HPDE6-E6E7 (cell line): ENCODE measurements around the gene TAPBPL.
"Not testable (repeated sequence)": the region's sequence is repeated elsewhere in the genome, so short reads cannot be mapped to it uniquely, and the experiment has no call there.

Experiments
- DNase-seq: peaks from one replicate; pipeline ENCODE4 v3.0.0; 2011; ENCODE audit warnings: missing footprints; ENCODE audit errors: extremely low spot score

Gene TAPBPL

DNA sequence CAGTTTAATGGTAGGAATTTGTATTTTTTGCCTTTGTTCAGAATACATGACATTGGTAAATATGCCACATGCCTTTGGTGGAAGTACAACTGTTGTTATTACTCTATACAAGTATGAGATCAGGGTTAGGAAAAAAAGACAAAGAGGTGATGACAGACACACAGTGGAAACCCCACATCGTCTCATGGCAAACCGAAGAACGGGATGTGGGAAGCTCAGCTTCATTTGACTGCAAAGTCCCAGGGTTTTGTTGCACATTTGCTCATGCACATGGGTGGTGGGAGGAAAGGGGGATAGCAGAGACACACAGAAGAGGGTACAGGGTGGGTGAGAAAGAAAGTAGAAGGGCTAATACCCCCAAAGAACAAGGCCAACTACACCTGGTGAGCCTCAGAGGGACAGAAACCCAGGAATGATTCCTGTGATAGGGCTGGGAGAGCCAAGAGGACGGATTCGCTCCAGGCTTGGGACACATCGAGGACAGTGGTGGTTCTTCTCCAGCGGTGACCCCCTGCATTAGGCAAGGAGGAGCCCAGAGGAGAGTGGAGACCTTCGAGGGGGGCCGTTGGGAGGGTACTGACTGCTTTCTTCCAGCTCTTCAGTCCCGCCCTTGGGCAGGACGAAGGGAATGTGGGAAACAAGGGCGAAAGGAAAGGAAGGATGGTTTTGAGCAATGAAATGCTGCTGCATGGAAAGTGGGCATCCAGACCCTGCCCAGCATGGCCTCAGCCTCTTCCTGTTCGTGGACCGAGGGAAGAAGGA is 10.6 kb downstream of the TAPBPL start:
- DNase-seq = no peak

DNA sequence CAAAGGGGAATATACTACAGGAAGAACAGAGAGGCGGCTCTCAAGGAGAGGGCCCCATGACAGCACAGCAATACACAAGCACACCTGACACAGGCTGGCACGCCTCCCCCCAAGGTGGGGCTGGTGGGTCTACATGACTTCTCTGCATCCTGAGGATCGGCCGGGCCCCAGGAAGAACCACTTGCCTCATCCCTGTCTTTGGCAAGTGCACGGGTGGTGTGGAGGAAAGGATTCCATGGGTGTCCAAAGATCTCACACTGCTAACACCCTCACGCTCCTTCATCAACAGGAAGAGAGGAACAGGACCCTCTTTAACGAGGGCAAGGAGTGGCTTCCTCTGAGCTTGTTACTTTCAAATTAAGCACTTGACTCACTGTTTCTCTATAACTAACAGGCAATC is 11.4 kb downstream of the TAPBPL start:
- no peak for DNase-seq

DNA sequence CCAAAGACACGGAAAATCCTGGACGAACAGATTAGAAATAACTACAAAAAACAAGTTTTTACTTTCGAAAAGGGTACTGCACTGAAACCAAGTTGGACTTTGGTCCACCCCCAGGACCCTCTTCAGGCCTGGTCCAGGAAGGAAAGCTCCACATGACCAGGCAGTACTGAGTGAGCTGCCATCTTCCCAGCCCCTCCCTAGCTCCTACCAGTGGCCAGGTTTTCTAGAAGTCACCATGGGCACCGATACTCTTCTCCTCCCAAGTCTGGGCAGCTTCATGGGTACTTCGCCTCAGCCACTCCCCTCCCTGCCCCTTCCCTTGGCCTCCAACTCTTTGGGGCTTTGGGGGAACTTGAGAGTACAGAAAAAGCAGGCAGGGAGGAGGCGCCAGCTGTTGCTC is 12.0 kb downstream of the TAPBPL start:
- DNase-seq = no peak

DNA sequence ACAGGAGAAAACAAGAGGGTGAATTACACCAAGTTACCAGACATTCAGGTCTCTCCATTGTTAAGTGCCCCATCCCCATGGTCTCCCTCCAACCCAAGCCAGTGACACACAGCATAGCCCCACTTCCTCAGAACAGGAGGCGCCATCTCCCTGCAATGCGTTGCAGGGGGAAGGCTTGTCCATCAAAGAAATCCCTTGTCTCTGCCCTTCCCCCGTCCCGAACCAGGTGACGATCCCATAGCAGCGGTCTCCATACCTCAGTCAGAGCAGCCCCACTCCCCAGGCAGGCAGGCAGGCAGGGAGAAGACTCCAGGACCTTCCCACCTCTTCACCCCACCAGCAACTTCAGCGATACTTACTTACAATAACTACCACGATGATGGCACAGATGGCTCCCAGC is 12.7 kb downstream of the TAPBPL start:
- DNase-seq = no peak

DNA sequence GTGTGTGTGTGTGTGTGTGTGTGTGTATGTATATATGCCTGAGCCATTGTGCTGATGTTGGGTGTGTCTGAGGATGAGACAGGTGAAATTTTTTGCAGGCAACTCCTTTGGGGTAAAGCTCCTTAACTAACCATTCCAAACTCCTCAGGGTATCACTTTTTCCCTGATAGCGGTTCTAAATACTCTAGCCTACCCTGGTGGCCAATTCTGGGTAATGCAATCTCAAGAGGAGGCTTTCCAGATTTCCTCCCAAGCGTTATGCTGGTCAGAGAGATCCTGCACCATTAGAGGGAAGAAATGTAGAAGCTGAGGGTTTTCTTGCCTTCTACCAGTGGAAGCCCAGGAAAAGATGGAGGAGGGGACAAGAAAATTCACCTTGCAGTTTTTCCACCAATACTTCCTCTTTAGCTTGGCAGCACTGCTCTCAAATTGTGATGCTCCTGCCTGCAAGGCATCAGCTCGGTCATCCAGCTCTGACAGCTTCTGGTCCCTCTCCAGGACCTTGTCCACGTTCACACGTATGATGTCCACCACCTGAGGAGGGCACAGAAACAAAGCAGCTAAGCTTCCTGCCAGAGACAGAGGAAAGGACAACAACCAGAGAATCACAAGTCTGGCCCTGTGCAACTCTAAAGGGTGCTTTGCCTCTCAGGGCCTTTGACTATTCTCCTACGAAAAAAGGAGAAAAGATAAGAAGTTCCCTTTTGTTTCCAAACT is 13.8 kb downstream of the TAPBPL start:
- DNase-seq = peak; percentile 53

DNA sequence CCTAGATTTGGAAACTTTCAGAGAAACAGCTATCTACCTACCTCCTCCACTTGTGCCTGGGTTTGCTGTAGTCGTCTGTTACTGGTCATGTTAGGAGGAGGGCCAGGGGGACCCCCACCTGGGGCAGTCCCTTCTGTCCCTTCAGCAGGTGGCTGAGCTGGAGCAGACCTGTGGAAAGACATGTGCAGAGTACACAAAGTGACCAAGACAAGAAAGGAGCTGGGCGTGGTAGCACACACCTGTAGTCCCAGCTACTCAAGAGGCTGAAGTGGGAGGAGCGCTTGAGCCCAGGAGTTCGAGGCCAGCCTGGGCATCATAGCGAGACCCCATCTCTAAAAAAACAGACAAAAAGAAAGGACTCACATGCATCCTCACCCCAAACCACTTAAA is 14.3 kb downstream of the TAPBPL start:
- DNase-seq = no peak

DNA sequence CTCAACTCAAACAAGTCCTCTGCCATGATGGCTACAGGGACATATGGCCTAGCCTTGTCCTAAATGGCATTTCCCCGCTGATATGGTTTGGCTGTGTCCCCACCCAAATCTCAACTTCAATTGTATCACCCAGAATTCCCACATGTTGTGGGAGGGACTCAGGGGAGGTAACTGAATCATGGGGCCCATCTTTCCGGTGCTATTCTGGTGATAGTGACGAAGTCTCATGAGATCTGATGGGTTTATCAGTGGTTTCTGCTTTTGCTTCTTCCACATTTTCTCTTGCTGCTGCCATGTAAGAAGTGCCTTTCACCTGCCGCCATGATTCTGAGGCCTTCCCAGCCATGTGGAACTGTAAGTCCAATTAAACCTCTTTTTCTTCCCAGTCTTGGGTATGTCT is 14.9 kb downstream of the TAPBPL start:
- DNase-seq = not testable (repeated sequence)

DNA sequence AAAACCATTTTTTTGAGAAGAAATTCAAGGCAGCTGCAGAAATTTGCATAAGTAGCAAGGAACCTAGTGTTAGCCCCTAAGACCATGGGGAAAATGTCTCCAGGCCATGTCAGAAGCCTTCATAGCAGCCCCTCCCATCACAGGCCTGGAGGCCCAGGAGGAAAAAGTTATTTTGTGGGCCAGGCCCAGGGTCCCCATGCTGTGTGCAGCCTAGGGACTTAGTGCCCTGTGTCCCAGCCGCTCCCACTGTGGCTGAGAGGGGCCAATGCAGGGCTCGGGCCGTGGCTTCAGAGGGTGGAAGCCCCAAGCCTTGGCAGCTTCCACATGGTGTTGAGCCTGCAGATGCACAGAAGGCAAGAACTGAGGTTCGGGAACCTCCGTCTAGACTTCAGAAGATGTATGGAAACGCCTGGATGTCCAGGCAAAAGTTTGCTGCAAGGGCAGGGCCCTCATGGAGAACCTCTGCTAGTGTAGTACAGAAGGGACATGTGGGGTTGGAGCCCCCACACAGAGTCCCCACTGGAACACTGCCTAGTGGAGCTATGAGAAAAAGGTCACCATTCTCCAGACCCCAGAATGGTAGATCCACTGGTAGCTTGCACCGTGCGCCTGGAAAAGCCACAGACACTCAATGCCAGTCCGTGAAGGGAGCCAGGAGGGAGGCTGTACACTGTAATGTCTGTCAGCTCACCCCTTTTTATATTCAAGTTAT is 15.9 kb downstream of the TAPBPL start:
- not testable (repeated sequence) for DNase-seq

DNA sequence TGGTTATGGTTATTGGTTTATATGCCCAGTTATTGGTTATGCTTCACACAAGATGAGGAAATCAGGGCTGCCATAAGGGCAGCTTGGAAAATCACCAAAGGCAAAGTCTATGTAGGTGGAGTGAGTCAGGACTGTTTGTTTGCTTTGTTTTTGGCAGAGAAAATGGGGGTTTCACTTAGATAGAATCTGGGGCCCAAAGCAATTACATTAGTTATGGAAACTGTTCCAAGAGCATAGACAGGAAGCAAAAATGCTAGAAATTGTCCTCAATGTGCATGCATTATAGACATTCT is 16.4 kb downstream of the TAPBPL start:
- DNase-seq = no peak

DNA sequence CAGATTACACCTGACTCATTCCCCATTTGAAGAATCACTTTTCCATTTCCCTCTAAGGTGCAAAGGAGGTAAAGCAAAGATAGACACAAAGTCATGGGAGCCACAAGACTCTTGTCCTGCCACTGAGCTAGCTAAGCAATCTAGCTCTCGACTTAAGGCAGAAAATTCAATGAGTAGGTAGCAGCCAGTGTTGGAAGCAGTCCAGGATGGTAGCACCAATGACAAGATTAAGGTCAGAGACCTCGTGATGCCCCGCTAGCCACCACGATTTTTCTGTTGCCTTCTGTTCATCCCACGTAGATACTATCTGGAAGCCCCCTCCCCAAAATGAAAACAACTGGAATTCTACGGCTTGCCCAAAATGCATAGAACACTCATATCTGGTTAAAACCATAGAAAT is 17.2 kb downstream of the TAPBPL start:
- DNase-seq = no peak

DNA sequence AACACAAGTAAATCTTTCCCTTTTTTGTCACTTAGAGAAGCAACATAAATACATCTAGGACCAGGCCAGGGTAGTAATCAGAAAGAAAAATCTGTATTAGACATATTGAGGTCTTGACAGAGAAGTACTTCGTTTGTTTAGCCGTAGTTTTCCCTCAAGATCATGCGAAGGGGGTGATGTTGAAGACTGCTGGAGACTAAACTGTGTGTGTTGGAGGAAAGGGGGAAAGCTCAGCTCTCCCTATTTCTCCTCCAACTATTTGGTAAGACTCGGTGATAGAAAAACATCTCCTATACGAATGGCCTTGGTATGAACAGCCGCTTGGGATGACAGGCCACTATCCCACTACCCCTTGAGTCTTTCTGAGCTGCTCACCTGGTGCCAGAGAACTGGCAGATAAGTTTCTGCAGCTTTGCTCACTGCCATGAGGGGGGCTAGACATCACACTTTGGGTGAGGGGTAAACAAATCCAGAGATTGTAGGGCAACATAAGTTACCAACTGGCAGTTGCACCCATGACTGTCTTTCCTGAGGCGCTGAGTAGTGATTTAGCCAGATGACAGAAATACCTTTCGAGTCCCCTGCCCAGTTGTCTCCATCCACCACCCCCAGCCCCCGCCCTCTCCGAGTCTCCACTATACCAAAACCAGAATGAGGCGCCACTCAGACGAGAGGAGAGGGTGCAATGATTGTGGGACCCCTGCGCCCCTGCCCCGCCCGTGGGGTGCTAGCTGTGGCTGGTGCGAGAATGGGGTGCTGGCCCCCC is 17.9 kb downstream of the TAPBPL start:
- DNase-seq = no peak

DNA sequence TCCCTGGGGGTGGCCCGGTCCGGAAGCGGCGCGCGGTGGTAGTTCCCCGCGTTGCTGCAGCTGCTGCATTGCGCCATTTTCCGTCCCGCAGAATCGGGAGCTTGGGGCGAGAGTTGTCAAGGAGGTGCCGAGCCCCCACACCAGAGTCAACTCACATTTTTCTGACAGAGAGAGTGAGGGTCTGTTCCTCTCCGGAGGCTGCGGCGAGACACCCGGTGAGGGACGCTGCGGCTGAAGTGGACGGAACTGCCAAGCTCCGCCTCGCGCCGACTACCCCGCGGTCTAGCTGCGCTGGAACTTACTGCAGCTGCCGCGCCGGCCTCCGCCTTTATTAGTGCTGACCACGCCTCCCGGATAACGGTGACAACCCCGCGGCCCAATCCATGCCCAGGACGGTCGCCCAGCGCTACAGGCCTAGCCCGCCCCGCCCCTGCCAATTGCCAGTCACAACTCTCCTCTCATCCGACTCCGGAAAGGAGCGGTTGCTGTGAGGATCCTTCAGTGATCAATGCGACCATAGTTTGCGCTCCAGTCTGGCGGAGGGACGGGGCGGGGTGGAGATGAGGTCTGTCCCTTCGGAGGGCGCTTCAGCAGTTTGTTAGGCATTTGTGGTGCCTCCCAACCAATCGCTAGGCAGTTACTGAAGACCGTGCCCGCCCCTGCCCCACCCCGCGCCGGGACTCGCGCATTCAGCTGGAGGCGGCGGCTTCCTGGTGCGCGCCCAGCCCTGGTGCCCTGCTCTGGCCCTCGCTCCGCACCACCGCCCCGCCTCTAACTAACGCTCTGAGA is 18.7 kb downstream of the TAPBPL start, which contains the start of gene VAMP1:
Gene VAMP1, minus strand, starts transcription at position 303 of the 789 bp plus-strand sequence. Its CDS starts 146 bp downstream, at position 157.
- peak; percentile 93 for DNase-seq

DNA sequence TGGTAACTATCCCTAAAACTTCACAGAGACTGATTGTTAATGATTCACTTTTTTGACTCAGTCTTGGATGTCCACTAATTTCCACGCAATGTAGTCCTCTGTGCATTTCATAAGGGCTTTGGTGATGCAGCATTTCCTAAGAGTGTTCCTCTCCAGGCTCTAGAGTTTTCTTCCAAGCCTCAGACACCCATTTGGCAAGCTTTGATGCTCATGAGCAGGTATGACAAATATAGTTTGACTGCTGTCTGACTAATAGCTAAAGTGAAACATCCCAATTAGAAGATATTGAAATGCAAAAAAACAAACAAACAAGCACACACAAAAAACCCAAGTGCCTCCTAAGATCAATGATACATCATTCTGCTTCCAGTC is 20.1 kb downstream of the TAPBPL start:
- no peak for DNase-seq

DNA sequence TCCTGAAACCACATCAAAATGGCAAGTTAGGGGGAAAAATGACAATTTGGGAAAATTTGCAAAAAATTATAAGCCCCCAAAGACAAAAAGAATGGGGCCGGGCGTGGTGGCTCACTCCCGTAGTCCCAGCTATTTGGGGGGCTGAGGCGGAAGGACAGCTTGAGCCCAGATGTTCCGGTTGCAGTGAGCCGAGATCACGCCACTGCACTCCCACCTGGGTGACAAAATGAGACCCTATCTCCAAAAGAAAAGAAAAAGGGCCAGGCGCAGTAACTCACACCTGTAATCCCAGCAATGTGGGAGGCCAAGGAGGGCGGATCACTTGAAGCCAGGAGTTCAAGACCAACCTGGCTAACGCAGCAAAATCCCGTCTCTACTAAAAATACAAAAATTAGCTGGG is 20.6 kb downstream of the TAPBPL start:
- no peak for DNase-seq

DNA sequence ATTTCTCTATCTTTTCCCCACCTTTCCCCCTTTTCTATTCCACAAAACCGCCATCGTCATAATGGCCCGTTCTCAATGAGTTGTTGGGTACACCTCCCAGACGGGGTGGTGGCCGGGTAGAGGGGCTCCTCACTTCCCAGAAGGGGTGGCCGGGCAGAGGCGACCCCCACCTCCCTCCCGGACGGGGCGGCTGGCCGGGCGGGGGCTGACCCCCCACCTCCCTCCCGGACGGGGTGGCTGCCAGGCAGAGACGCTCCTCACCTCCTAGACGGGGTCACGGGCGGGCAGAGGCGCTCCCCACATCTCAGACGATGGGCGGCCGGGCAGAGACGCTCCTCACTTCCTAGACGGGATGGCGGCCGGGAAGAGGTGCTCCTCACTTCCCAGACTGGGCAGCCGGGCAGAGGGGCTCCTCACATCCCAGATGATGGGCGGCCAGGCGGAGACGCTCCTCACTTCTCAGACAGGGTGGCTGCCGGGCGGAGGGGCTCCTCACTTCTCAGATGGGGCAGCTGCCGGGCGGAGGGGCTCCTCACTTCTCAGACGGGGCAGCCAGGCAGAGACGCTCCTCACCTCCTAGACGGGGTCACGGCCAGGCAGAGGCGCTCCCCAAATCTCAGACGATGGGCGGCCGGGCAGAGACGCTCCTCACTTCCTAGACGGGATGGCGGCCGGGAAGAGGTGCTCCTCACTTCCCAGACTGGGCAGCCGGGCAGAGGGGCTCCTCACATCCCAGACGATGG is 23.6 kb downstream of the TAPBPL start:
- DNase-seq = not testable (repeated sequence)

DNA sequence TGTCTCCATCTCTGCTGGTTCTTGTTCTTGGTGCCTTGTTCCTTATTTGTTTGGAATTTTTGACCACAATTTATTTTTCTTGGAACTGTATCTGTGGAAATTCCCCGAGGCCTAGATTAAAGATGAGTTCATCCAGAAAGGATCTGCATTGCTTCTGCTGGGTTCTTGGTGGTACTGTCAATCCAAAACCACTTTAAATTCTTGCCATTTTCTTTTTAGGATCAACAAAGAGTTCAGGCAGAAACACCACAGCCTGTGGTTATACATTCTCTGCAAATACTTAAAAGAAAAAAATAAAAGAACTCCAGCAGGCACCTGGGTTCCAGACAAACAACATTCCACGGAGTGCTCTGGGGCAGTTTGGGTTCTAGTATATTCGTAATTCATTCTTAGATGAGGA is 24.6 kb downstream of the TAPBPL start:
- DNase-seq = no peak

DNA sequence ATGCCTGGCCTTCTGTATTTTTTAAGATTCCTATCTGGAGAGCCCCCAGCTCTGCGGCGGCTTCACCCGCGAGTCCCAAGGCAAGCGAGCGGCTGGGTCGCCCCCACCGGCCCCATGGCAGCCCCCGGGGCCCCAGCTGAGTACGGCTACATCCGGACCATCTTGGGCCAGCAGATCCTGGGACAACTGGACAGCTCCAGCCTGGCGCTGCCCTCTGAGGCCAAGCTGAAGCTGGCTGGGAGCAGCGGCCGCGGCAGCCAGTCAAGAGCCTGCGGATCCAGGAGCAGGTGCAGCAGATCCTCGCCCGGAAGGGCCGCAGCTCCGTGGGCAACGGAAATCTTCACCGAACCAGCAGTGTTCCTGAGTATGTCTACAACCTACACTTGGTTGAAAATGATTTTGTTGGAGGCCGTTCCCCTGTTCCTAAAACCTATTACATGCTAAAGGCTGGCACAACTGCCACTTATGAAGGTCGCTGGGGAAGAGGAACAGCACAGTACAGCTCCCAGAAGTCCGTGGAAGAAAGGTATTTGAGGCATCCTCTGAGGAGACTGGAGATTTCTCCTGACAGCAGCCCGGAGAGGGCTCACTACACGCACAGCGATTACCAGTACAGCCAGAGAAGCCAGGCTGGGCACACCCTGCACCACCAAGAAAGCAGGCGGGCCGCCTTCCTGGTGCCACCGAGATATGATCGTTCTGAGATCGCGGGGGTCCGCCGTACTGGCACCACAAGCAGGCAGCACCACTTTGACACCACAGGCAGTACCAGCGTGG is 25.9 kb downstream of the TAPBPL start:
- not testable (repeated sequence) for DNase-seq

DNA sequence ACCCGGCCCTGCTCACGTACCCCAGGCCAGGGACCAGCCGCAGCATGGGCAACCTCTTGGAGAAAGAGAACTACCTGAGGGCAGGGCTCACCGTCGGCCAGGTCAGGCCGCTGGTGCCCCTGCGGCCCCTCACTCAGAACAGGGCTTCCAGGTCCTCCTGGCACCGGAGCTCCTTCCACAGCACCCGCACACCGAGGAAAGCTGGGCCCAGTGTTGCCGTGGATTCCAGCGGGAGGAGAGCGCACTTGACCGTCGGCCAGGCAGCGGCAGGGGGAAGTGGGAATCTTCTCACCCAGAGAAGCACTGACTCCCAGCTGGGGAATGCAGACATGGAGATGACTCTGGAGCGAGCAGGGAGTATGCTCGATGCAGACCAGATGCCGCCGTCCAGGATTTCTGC is 26.6 kb downstream of the TAPBPL start:
- DNase-seq = no peak

DNA sequence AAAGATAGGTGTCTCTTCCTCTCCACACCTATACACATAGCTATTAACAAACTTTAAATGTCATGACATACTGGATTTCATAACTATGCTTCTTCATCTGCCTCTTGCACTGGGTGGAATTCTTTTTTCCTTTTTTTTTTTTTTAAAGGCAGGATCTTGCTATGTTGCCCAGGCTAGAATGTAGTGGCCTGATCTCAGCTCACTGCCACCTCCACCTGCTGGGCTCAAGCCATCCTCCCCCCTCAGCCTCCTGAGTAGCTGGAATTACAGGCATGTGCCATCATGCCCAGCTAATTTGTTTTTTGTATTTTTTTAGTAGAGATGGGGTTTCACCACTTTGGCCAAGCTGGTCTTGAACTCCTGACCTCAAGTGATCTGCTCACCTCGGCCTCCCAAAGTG is 36.4 kb downstream of the TAPBPL start:
- DNase-seq = no peak

DNA sequence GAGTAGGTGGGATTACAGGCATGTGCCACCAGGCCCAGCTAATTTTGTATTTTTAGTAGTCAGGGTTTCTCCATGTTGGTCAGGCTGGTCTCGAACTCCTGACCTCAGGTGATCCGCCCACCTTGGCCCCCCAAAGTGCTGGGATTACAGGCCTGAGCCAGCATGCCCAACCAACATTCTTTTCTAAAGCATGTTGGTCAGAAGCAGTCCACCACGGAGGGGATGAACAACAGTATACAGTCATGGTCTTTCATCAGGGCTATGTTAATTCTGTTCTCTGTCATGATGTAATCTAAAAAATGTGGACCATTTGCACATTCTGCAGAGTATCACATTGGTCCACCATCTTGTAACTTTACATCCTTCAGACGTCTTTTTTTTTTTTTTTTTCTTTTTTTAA is 37.6 kb downstream of the TAPBPL start:
- no peak for DNase-seq
